GM18951 (cell line): Measurements from ENCODE around the gene TBX19.

Source experiments
- POLR2A ChIP-seq: IDR thresholded peaks from 4 replicates; pipeline ENCODE4 v1.6.1; 2011; ENCODE audit warnings: mild to moderate bottlenecking; ENCODE audit not compliant: insufficient read length, insufficient read depth; ENCODE audit errors: extremely low read depth
- in situ Hi-C: fragments of 300-500 bp; cut with MboI; formaldehyde crosslinking; loops from one replicate; pipeline ENCODE4 v1.12.0; 2022; ENCODE audit warnings: low sequenced_read_pairs, mixed read lengths, inconsistent platforms; ENCODE audit not compliant: unreplicated experiment

TBX19 gene

DNA sequence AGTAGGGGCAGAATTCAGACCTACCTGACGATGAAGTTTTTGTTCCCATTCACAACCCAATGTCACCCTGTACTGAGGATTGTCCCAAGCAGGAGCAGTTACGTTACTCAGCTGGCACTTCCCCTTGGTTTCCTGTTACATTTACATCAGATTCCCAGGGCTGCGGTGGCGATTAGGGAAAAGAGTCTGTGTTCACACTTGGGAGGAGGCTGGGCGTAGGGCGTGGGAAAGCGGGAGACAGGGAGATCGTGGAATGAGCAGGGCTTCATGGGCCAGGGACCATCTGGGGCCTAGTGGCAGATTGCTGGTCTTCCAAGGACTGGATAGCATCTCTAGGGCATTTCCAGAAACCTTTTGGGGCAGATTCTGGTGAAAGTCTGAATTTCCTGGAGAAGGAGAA, 39.0 kb downstream of the TBX19 start:
- in situ Hi-C loops = no loop called here

DNA sequence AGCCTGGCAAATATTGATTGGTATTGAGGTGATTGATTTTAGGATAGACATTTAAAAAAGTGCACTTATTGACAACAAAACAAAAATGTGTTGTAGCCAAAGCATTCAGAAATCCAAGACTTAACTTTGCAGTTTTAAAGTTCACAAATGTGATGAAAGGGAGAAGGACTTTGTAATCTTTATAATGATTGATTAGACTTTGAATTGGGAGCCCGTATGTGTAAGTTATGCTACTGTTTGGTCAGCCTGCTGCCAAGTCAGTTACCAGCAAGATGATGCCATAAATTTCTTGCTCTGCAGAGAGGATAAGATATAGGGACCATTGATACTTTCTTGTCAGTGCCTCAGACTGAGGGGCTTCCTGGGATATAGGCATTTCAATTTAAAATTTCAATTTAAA, 39.5 kb downstream of the TBX19 start:
- TF ChIP-seq POLR2A = no peak
- in situ Hi-C loops = no loop called here

More for the DNA sequence above, 39.0 kb downstream of the TBX19 start:
- no peak for TF ChIP-seq POLR2A

- in situ Hi-C loops = no loop called here
- TF ChIP-seq POLR2A = no peak
Observed at GRCh38 chr1:168320800-168321450, 40.2 kb downstream of the TBX19 start.

DNA sequence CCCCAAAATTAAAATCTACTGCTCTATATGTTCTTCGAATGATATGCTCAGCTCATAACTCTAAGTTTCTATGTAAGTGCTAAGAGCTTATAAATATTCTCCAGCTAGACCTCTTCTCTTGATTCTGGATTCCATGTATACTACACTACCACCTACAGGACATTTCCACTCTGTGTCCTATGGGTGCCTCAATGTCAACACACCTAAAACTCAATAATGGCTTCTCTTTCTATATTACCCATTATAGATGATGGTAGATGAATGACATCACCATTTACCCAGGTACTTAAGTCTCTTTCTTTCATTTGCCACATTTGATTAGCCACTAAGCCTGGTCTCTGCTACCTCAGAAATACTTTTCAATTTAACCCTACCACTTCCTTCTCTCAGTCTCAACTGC, 41.3 kb downstream of the TBX19 start:
- TF ChIP-seq POLR2A = no peak
- in situ Hi-C loops = no loop called here

DNA sequence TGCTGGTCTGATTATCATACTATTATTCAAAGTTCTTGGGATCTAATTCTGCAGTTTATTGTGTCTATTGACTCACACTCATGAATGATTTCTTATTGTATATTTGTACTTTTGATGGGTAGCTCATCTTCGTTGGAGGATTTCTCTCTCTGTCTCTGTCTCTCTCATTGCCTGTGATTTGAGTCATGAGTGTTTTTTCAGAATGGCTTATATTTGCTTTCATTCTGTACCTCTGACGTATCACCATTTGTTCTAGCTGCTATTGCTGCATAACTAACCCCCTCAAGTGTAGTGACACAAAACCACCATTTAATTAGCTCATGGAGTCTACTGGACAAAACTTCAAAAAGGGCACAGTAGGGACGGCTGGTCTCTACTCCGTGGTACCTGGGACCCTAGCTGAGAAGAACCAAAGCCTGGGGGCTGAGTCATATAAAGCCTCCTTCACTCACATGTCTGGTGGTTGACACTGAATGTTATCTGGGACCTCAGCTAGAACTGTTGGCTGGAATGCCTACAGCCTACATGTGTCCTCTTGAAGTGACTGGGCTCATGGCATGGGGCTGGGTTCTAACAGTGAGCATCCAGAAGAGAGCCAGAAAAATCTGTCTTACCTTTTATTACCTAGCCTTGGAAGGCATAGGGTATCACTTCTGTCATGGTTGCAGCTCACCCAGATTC, 44.2 kb downstream of the TBX19 start:
- no peak for TF ChIP-seq POLR2A
- in situ Hi-C loops = no loop called here

DNA sequence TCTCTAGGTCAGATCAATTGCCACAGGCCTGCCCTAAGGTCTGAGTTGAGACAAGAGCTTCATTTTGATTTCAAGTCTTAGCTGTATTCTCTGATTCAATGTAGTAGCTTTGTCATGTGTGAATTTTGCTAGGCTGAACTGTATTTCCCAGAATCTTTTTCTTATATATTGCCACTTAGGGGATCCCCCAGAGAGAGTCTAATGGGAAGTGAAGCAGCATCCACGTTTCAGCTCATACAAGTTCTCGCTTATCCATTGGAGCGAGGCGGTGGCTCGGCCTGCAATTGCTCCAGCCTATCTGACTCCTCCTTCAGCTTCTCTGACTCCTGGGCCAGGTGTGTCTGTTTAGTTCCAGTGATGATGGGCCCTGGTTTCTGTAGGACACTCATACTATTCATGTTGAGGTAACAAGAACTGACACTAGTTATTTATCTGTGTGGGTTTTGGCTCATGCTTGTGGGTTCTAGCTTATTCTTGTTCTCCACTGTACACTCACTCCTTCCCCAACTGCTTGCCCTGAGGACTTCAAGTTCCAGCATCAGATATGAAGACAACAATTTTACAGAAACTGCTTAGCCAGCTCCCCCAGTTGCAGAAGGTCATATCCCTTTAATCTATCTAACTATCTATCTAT, 48.2 kb downstream of the TBX19 start:
- no peak for TF ChIP-seq POLR2A
- in situ Hi-C loops = no loop called here

DNA sequence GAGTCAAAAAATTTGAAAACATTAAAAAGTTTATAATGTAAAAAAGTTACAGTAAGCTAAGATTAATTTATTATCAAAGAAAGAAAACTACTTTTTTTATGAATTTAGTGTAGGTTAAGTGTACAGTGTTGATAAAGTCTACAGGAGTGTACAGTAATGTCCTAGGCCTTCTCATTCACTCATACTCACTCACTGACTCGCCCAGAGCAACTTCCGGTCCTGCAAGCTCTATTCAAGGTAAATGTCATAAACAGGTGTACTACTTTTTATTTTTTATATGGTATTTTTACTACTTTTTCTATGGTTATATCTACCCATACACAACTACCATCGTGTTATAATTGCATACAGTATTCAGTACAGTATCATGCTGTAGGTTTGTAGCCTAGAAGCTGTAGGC, 49.6 kb downstream of the TBX19 start:
- in situ Hi-C loops = no loop called here
- no peak for TF ChIP-seq POLR2A

- TF ChIP-seq POLR2A = no peak
- in situ Hi-C loops = no loop called here
Observed at GRCh38 chr1:168331569-168331968, 50.9 kb downstream of the TBX19 start.

DNA sequence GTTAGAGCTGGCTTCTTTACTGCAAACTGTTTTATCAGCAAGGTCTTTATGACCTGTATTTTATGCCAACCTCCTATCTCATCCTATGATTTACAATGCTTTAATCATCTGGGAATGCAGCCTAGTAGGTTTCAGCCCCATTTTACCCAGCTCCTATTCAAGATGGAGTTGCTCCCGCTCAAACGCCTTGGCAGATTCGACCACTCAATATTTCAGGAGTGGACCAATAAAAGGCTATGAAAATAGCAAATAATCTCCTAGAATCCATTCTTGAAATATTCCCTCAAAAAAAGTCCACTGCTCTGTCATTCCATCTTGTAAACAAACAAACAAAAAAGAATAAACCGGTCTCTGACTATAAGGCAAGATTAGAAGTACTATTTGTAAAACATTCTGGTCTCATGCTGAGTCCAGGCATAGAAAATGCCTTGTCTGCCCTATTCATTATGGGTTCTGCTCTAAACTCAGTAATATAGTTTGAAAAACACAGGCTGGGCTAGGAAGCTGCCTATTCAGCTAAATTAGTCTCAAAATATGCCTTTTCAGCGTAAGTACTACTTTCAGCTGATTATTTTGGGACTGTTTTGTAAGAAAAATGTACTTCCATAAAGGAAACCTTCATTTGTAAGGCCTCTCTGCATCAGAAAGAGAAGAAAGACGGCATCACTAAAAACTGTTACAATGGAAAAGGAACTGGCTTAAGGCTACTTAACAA, 53.0 kb downstream of the TBX19 start:
- TF ChIP-seq POLR2A = no peak
- in situ Hi-C loops = no loop called here

GRCh38 chr1:168335500-168335899, 54.8 kb downstream of the TBX19 start:
- in situ Hi-C loops = no loop called here
- TF ChIP-seq POLR2A = no peak

DNA sequence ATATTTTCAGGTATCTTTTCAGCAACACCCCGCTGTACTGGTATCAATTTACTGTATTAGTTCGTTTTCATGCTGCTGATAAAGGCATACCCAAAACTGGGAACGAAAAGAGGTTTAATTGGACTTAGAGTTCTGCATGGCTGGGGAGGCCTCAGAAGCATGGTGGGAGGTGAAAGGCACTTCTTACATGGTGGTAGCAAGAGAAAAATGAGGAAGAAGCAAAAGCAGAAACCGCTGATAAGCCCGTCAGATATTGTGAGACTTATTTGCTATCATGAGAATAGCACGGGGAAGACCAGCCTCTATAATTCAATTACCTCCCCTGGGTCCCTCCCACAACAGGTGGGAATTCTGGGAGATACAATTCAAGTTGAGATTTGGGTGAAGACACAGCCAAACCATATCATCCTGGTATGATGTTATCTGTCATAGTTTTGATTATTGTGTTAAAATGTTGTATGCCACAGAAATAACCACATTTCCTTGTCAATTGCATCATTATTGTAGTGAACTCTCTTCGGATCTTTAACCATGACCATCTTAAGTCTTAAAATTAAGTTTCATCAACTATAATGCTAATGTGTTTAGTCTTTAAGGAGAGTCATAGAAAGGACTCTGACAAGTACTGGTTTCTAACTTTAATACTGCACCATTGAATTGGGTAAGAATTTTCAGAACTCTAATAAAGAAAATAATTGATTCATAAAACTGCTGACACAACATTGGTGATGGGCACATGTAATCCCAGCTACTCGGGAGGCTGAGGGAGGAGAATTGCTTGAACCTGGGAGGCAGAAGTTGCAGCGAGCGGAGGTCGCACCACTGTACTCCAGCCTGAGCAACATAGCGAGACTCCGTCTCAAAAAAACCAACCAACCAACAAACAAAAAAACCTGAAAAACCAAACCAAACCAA, 58.2 kb downstream of the TBX19 start:
- in situ Hi-C loops = no loop called here
- TF ChIP-seq POLR2A = no peak

DNA sequence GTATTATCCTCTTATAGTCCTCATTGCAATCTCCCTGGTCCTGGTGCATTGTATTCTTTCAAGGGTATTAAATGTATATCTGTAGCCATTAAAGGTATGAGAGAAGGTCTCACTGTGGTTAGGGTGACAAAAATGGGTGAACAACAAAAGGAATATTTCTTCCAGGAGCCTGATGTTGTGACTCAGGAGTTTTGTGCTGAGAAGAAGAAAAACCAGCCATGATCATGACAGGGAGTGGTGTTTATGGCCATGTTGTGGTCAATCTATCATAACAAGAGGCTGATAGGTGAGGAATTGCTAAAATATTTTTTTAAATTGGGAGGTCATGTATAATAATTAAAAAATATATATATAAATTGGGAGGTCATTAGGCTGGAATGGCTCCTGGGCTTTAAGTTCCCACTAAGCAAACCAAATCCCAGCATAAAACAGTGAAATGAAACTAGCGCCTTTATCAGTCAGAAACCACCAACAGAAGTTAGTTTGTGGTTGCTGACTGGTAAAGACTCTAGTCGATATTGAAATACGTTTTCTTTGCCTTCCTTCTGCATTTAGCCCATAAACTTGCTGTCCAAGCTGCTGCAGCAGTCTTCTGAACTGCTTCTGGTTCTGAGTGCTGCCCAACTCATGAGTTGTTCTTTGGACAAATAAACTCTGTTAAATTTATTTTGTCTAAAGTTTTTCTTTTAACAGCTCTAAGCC, 60.3 kb downstream of the TBX19 start:
- in situ Hi-C loops = no loop called here
- no peak for TF ChIP-seq POLR2A

DNA sequence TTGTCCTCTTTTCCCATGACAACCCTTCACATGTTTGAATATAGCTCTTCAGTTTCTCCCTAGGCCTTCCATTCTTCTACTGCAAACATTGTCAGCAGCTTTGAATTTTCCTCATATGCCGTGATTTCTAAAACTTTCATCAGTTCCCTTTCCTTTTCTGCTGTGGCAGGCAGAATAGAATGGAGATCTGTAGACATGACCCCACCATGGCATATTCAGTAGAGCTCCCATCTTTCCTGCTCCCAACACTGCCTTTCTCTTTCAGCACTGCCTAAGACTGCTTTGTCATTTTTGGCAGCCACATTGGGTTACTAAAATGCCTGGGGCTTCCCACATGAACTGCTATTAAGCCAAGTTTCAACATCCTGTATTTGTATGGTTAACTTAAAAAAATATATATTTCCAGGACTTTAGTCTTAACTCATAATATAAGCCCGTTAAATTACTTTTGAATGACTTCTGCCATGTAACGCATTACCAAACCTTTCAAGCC, 60.9 kb downstream of the TBX19 start:
- in situ Hi-C loops = no loop called here
- no peak for TF ChIP-seq POLR2A
